ENCODE results near the gene CLK2. TPM values are rescaled to one million over a fixed set of nuclear protein-coding genes. Genes with fewer than 3 reads are reported as not detected.

Gene CLK2
- total RNA-seq, 1 donor from 2014 or later = 32.1 TPM

DNA sequence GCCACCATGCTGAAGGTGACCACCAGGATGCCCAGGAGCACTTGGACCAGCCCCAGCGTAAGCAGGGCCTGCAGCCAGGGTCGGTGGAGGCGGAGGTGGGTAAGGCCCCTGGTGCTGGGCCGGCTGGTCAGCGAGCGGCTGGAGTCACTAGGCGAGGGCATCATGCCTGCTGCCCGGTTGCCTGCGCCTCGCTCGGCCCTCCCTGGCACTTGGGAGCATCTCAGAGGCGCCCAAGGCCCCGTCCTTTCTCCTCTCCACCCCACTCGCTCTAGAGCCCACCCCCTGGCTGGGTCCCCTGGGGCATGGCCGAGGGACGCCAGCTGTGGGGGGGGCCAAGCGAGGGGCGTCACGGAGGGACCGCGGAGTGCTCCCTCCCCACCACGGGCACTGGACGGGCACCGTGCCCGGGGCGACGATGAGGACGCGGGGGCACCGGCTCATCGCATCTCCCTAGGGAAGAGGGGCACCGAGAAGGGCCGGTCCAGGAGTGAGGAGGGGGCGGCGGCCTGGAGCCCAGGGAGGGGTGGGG, 18.5 kb downstream of the CLK2 start:
- H3K4me3 ChIP-seq = peak overlapping the region; percentile 82 to 83
- H3K4me1 ChIP-seq = peaks cover 16 to 27% of the 10 kb centered on the region in 2 donors
- no peak for DNase-seq (ENCODE audit: low spot score in 2 of 2)
- H3K27ac ChIP-seq = peak overlapping the region; percentile 97 to 98
- H3K9me3 ChIP-seq = no peaks in the 10 kb centered on the region
- intact Hi-C loops (cut with DNase I) = loop anchor here (1.0 to 5.0 kb wide), 3 partner anchors 23 to 123 kb away; partner anchors contain the start of gene HCN3
- H3K36me3 ChIP-seq = peaks cover 6 to 16% of the 10 kb centered on the region in 2 donors
- H3K27me3 ChIP-seq = no peaks in the 10 kb centered on the region
- TF ChIP-seq, protein P1, sequence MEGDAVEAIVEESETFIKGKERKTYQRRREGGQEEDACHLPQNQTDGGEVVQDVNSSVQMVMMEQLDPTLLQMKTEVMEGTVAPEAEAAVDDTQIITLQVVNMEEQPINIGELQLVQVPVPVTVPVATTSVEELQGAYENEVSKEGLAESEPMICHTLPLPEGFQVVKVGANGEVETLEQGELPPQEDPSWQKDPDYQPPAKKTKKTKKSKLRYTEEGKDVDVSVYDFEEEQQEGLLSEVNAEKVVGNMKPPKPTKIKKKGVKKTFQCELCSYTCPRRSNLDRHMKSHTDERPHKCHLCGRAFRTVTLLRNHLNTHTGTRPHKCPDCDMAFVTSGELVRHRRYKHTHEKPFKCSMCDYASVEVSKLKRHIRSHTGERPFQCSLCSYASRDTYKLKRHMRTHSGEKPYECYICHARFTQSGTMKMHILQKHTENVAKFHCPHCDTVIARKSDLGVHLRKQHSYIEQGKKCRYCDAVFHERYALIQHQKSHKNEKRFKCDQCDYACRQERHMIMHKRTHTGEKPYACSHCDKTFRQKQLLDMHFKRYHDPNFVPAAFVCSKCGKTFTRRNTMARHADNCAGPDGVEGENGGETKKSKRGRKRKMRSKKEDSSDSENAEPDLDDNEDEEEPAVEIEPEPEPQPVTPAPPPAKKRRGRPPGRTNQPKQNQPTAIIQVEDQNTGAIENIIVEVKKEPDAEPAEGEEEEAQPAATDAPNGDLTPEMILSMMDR (IDR thresholded peaks at IDR 0.05) = no peak

DNA sequence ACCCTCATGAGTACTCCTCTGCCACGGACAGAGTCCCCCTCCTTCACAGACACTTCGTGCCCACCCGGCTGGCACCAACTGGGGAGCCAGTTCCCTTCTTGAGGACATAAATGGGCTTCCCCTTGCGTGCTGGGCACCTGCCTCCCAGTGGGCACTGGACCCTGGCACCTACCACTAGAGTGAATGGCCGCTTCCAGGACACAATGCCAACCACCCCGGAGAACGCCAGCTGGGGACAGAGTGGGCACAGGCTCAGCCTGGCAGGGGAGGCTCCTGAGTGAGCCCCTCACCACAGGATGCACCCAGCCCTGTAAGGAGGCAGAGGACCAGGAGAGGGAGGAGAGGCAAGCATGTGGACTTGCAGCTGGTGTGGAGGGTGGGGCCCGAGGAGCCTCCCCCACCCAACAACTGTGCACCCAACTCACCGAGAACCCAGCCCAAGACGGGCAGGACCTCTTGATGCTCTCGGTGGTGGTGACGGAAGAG, 19.0 kb downstream of the CLK2 start:
- Histone ChIP-seq H3K27ac (peak overlapping the region; percentile 97 to 98), H3K9me3 (no peaks in the 10 kb centered on the region), H3K4me3 (peak overlapping the region; percentile 82 to 83), H3K4me1 (peaks cover 16 to 27% of the 10 kb centered on the region in 2 donors), H3K36me3 (peaks cover 6 to 12% of the 10 kb centered on the region in 2 donors), H3K27me3 (no peaks in the 10 kb centered on the region)
- no peak for DNase-seq (ENCODE audit: low spot score in 2 of 2)
- intact Hi-C loops (cut with DNase I) = no loop called here
- TF ChIP-seq, protein P1 (IDR thresholded peaks at IDR 0.05) = no peak

DNA sequence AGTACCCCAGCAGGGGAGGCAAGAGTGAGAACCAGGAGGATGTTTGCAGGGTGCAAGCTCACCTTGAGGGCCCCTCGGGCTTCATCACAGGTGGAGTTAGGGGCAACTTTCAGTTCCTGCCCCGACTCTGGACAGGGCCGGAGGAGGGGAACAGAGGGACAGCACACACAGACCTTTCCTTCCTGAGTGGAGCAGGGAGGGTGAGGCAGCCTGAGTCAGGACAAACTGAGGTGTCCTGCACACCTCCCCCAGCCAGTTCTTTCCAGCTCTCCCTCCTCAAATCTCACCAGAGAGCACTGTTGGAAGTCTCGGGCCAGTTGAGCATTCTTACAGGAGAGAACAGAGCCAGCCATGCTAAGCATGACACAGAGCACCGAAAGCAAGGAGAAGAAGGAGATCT, 19.5 kb downstream of the CLK2 start:
- Histone ChIP-seq H3K4me3 (peak overlapping the region; percentile 82 to 83), H3K27ac (peak overlapping the region; percentile 97 to 98), H3K27me3 (no peaks in the 10 kb centered on the region), H3K4me1 (peaks cover 16 to 27% of the 10 kb centered on the region in 2 donors), H3K9me3 (no peaks in the 10 kb centered on the region), H3K36me3 (peaks cover 6 to 11% of the 10 kb centered on the region in 2 donors)
- TF ChIP-seq, protein P1 (IDR thresholded peaks at IDR 0.05) = no peak
- intact Hi-C loops (cut with DNase I) = no loop called here
- no peak for DNase-seq (ENCODE audit: low spot score in 2 of 2)

DNA sequence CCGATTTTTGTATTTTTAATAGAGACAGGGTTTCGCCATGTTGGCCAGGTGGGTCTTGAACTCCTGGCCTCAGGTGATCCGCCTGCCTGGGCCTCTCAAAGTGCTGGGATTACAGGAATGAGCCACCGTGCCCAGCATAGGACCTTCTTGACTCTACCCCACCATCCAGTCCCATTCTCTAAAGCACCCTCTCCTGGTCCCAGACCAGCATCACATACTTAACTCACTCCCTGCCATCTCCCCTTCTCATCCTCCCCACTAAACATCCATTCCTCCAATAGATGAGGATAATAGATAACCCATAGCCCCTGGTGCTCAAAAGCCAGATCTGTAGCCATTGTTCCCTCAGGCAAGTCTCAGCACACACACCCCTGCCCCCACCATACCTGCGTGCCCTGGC, 20.1 kb downstream of the CLK2 start:
- no peaks in the 10 kb centered on the region for H3K9me3 ChIP-seq
- H3K36me3 ChIP-seq = peaks cover 10 to 12% of the 10 kb centered on the region in 2 donors
- peaks cover 16 to 27% of the 10 kb centered on the region in 2 donors for H3K4me1 ChIP-seq
- no peak for DNase-seq (ENCODE audit: low spot score in 2 of 2)
- H3K4me3 ChIP-seq = peak overlapping the region in 1 of 2 donors; percentile 82
- no peaks in the 10 kb centered on the region for H3K27me3 ChIP-seq
- TF ChIP-seq, protein P1 (IDR thresholded peaks at IDR 0.05) = no peak
- H3K27ac ChIP-seq = no peak overlapping the region
- intact Hi-C loops (cut with DNase I) = no loop called here

DNA sequence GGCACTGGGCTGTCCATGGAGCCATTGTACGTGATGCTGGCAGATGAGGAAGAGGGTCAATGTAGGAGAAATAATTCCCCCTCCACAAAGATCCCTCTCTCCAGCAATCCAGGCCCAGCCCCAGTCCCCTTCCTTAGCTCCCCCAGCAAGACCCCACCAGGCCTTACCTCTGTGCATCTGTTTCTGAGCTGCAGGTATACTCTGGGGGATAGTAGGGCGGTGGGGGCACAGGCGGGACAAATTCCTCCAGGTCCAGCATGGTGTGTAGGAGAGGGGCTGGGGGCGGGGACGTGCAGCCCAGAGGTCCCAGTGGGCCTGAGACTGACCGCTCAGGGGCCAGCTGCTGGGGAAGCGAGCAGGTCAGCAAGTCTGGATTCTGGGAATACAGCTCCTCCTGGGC, 21.7 kb downstream of the CLK2 start:
- H3K4me1 ChIP-seq = peaks cover 16 to 27% of the 10 kb centered on the region in 2 donors
- H3K9me3 ChIP-seq = no peaks in the 10 kb centered on the region
- no peaks in the 10 kb centered on the region for H3K27me3 ChIP-seq
- DNase-seq (ENCODE audit: low spot score in 2 of 2) = no peak
- no peak overlapping the region for H3K4me3 ChIP-seq
- peaks cover 15 to 17% of the 10 kb centered on the region in 2 donors for H3K36me3 ChIP-seq
- TF ChIP-seq, protein P1 (IDR thresholded peaks at IDR 0.05) = no peak
- intact Hi-C loops (cut with DNase I) = no loop called here
- H3K27ac ChIP-seq = no peak overlapping the region
